ENCODE results near the gene ZNF341.

The ZNF341 gene

DNA sequence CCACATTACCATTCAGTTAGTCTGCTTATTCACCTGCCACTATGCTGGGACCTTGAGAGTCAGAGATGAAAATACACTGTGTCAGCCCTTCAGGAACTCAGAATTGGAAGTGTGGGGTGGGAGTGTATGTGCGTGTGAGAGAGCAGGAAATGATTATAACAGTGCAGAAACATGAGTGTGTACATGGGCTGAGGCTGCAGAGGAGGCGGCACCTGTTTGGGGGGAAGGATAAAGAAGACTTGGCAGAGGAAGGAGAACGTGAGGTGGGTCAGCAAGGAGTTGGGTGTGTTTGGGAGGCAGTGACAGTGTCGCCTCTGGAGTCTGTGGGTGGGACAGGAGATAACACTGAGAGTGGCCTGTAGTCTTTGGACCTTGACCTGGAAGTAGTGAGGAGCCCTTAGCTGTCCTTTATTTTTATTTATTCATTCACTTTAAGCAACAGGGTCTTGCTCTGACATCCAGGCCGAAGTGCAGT is 82.5 kb downstream of the ZNF341 start:
- H3K4me3 ChIP-seq (ENCODE audit: low read depth, low read length): no peak overlapping the region
- no peak for TF ChIP-seq CTCF (IDR thresholded peaks at IDR 0.05; ENCODE audit: insufficient read depth, low read depth, low read length, missing control alignments)
- peak; percentile 18 for DNase-seq (ENCODE audit: low read depth)

GRCh38 chr20:33815671-33816070 is 83.9 kb downstream of the ZNF341 start:
- DNase-seq (ENCODE audit: low read depth): no peak
- H3K4me3 ChIP-seq (ENCODE audit: low read depth, low read length): no peak overlapping the region

DNA sequence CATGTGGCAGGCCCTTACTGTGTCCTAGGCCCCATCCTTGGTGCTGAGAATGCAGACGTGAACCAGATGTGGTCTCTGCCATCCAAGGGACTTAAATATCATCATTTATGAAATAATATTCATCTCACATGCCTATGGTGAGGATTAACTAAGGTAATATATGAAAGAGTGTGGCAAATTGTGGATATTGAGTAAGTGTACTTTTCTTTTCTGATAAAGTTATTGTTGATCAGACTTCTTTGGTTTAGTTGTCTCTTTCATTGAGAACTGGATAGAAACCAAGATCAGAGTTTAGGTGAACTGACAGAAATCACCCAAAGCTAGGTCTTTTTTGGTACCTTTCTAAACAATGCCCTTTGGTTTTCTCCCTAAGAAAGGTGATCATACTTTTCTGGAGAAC is 84.4 kb downstream of the ZNF341 start:
- TF ChIP-seq CTCF (IDR thresholded peaks at IDR 0.05; ENCODE audit: insufficient read depth, low read depth, low read length, missing control alignments): no peak
- no peak for DNase-seq (ENCODE audit: low read depth)
- no peak overlapping the region for H3K4me3 ChIP-seq (ENCODE audit: low read depth, low read length)

More at GRCh38 chr20:33815671-33816070, 83.9 kb downstream of the ZNF341 start:
- no peak for TF ChIP-seq CTCF (IDR thresholded peaks at IDR 0.05; ENCODE audit: insufficient read depth, low read depth, low read length, missing control alignments)

- no peak overlapping the region for H3K4me3 ChIP-seq (ENCODE audit: low read depth, low read length)
- no peak for DNase-seq (ENCODE audit: low read depth)
- no peak for TF ChIP-seq CTCF (IDR thresholded peaks at IDR 0.05; ENCODE audit: insufficient read depth, low read depth, low read length, missing control alignments)
Observed at GRCh38 chr20:33817411-33817810, 85.6 kb downstream of the ZNF341 start.

DNA sequence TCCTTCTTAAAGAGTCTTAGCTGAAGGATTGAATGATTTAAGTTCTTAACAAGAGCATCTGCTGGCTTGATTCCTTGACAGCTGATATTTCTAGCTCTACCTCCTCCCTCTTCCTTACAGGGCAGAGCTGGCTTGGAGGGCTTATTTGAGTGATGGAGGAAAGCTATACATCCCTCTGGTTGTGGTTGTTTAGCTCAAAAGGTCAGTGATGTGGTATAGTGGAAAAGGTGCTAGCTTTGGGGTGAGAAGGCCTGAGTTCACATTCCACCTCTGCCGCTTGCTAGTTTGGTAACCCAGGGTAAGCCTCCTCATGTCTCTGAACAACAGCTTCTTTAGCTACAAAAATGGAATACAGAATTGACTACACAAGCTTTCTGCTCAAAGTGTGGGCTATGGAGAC is 87.7 kb downstream of the ZNF341 start:
- DNase-seq (ENCODE audit: low read depth): no peak
- no peak overlapping the region for H3K4me3 ChIP-seq (ENCODE audit: low read depth, low read length)
- no peak for TF ChIP-seq CTCF (IDR thresholded peaks at IDR 0.05; ENCODE audit: insufficient read depth, low read depth, low read length, missing control alignments)

DNA sequence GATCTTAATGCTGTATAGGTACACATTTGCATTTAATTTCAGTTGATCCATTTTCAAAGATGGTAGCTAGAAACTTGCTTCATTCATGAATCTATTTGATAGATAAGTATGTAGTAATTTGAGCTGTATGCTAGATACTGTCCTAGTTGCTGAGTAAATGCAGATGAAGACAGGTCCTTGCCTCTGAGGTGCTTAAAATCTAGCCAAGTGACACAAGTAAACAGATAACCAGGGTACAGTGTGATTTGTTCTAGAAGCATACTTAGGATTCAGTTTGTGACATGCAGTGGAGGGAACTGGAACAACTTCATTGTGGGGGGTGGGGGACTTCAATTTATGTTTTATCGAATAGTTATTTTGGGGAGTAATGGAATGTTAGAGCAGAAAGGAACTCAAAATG is 88.6 kb downstream of the ZNF341 start:
- TF ChIP-seq CTCF (IDR thresholded peaks at IDR 0.05; ENCODE audit: insufficient read depth, low read depth, low read length, missing control alignments): no peak
- H3K4me3 ChIP-seq (ENCODE audit: low read depth, low read length): no peak overlapping the region
- DNase-seq (ENCODE audit: low read depth): no peak

GRCh38 chr20:33821270-33821836 is 89.6 kb downstream of the ZNF341 start:
- no peak overlapping the region for H3K4me3 ChIP-seq (ENCODE audit: low read depth, low read length)
- no peak for DNase-seq (ENCODE audit: low read depth)
- TF ChIP-seq CTCF (IDR thresholded peaks at IDR 0.05; ENCODE audit: insufficient read depth, low read depth, low read length, missing control alignments): no peak
